Measurements from ENCODE around the gene NEURL1B.
"Not testable (repeated sequence)": the region's sequence is repeated elsewhere in the genome, so short reads cannot be mapped to it uniquely, and the experiment has no call there.

The NEURL1B gene

GRCh38 chr5:172674155-172674554, 33.1 kb downstream of the NEURL1B start:
- no peak for TF ChIP-seq CTCF (IDR thresholded peaks at IDR 0.05)
- no peaks in the 10 kb centered on the region for H3K9me3 Mint-ChIP-seq
- H3K27me3 Mint-ChIP-seq (ENCODE audit: low read depth, poor library complexity), result peaks cover 11% of the 10 kb centered on the region
- peaks cover 3% of the 10 kb centered on the region for H3K4me1 Mint-ChIP-seq
- peaks cover 5% of the 10 kb centered on the region for H3K36me3 Mint-ChIP-seq (ENCODE audit: low read depth)
- no peak overlapping the region for H3K27ac Mint-ChIP-seq
- DNase-seq, result no peak
- H3K4me3 Mint-ChIP-seq, result no peak overlapping the region

GRCh38 chr5:172676914-172677475, 35.9 kb downstream of the NEURL1B start:
- no peak for TF ChIP-seq CTCF (IDR thresholded peaks at IDR 0.05)
- Mint-ChIP-seq H3K36me3 (ENCODE audit: low read depth) (peaks cover 13% of the 10 kb centered on the region), H3K27me3 (ENCODE audit: low read depth, poor library complexity) (peaks cover 17% of the 10 kb centered on the region), H3K27ac (no peak overlapping the region), H3K9me3 (peaks cover 12% of the 10 kb centered on the region), H3K4me1 (peaks cover 3% of the 10 kb centered on the region), H3K4me3 (no peak overlapping the region)
- DNase-seq, result no peak

GRCh38 chr5:172678362-172678874, 37.4 kb downstream of the NEURL1B start:
- Mint-ChIP-seq H3K27me3 (ENCODE audit: low read depth, poor library complexity) (peaks cover 29% of the 10 kb centered on the region), H3K9me3 (peaks cover 23% of the 10 kb centered on the region), H3K36me3 (ENCODE audit: low read depth) (peaks cover 25% of the 10 kb centered on the region)
- not testable (repeated sequence) for H3K27ac Mint-ChIP-seq, H3K4me1 Mint-ChIP-seq, DNase-seq, H3K4me3 Mint-ChIP-seq

GRCh38 chr5:172678902-172679301, 37.8 kb downstream of the NEURL1B start:
- Mint-ChIP-seq H3K36me3 (ENCODE audit: low read depth) (peaks cover 25% of the 10 kb centered on the region), H3K27ac (no peak overlapping the region), H3K9me3 (peaks cover 23% of the 10 kb centered on the region), H3K4me3 (no peak overlapping the region), H3K4me1 (peaks cover 8% of the 10 kb centered on the region), H3K27me3 (ENCODE audit: low read depth, poor library complexity) (peaks cover 29% of the 10 kb centered on the region)
- no peak for DNase-seq
- no peak for TF ChIP-seq CTCF (IDR thresholded peaks at IDR 0.05)

GRCh38 chr5:172679628-172680212, 38.7 kb downstream of the NEURL1B start:
- TF ChIP-seq CTCF (IDR thresholded peaks at IDR 0.05), result no peak
- no peak for DNase-seq
- Mint-ChIP-seq H3K4me1 (peaks cover 8% of the 10 kb centered on the region), H3K27me3 (ENCODE audit: low read depth, poor library complexity) (peaks cover 37% of the 10 kb centered on the region), H3K36me3 (ENCODE audit: low read depth) (peaks cover 25% of the 10 kb centered on the region), H3K9me3 (peaks cover 27% of the 10 kb centered on the region), H3K4me3 (no peak overlapping the region), H3K27ac (no peak overlapping the region)

- no peak for TF ChIP-seq CTCF (IDR thresholded peaks at IDR 0.05)
- H3K4me3 Mint-ChIP-seq, result no peak overlapping the region
These were observed 39.9 kb downstream of the NEURL1B start for GRCh38 chr5:172680921-172681320.

More at GRCh38 chr5:172680921-172681320, 39.9 kb downstream of the NEURL1B start:
- Mint-ChIP-seq H3K4me1 (peaks cover 8% of the 10 kb centered on the region), H3K27me3 (ENCODE audit: low read depth, poor library complexity) (peaks cover 47% of the 10 kb centered on the region), H3K9me3 (peaks cover 27% of the 10 kb centered on the region), H3K36me3 (ENCODE audit: low read depth) (peaks cover 30% of the 10 kb centered on the region), H3K27ac (no peak overlapping the region)
- DNase-seq, result no peak

Measured in nephron progenitor cell (in vitro differentiated cells).